Measurements from ENCODE around the gene CCDC182.

Gene CCDC182

GRCh38 chr17:57776366-57776765, 31.3 kb upstream of the CCDC182 start:
- no peak for TF ChIP-seq MAX (IDR thresholded peaks at IDR 0.05; ENCODE audit: low read depth, low read length)
- H3K4me3 ChIP-seq (ENCODE audit: low read depth, low read length), result no peak overlapping the region
- no peak for DNase-seq (ENCODE audit: low read depth)

GRCh38 chr17:57774872-57775271, 29.8 kb upstream of the CCDC182 start:
- no peak for DNase-seq (ENCODE audit: low read depth)
- no peak overlapping the region for H3K4me3 ChIP-seq (ENCODE audit: low read depth, low read length)
- TF ChIP-seq POLR2A (IDR thresholded peaks at IDR 0.05; ENCODE audit: extremely low read depth, insufficient read length) (no peak), MYC (IDR thresholded peaks at IDR 0.05; ENCODE audit: low read depth, low read length) (no peak), MAX (IDR thresholded peaks at IDR 0.05; ENCODE audit: low read depth, low read length) (no peak), CTCF (IDR thresholded peaks at IDR 0.05; ENCODE audit: low read depth, low read length) (no peak)

GRCh38 chr17:57773557-57773956, 28.5 kb upstream of the CCDC182 start:
- DNase-seq (ENCODE audit: low read depth), result peak; percentile 16
- no peak for TF ChIP-seq POLR2A (IDR thresholded peaks at IDR 0.05; ENCODE audit: extremely low read depth, insufficient read length)
- TF ChIP-seq MYC (IDR thresholded peaks at IDR 0.05; ENCODE audit: low read depth, low read length), result no peak
- TF ChIP-seq CTCF (IDR thresholded peaks at IDR 0.05; ENCODE audit: low read depth, low read length), result no peak
- no peak for TF ChIP-seq MAX (IDR thresholded peaks at IDR 0.05; ENCODE audit: low read depth, low read length)
- H3K4me3 ChIP-seq (ENCODE audit: low read depth, low read length), result no peak overlapping the region

- no peak for TF ChIP-seq MYC (IDR thresholded peaks at IDR 0.05; ENCODE audit: low read depth, low read length)
- TF ChIP-seq CTCF (IDR thresholded peaks at IDR 0.05; ENCODE audit: low read depth, low read length), result no peak
- no peak for TF ChIP-seq POLR2A (IDR thresholded peaks at IDR 0.05; ENCODE audit: extremely low read depth, insufficient read length)
- no peak for TF ChIP-seq MAX (IDR thresholded peaks at IDR 0.05; ENCODE audit: low read depth, low read length)
- peak; percentile 15 for DNase-seq (ENCODE audit: low read depth)
Measured at GRCh38 chr17:57772774-57773173, 27.7 kb upstream of the CCDC182 start.

GRCh38 chr17:57767561-57767960, 22.5 kb upstream of the CCDC182 start:
- H3K4me3 ChIP-seq (ENCODE audit: low read depth, low read length), result no peak overlapping the region
- no peak for DNase-seq (ENCODE audit: low read depth)
- TF ChIP-seq MAX (IDR thresholded peaks at IDR 0.05; ENCODE audit: low read depth, low read length), result no peak
- no peak for TF ChIP-seq MYC (IDR thresholded peaks at IDR 0.05; ENCODE audit: low read depth, low read length)
- TF ChIP-seq POLR2A (IDR thresholded peaks at IDR 0.05; ENCODE audit: extremely low read depth, insufficient read length), result no peak
- TF ChIP-seq CTCF (IDR thresholded peaks at IDR 0.05; ENCODE audit: low read depth, low read length), result no peak

More at GRCh38 chr17:57772774-57773173, 27.7 kb upstream of the CCDC182 start:
- no peak overlapping the region for H3K4me3 ChIP-seq (ENCODE audit: low read depth, low read length)

GRCh38 chr17:57766318-57766943, 21.3 kb upstream of the CCDC182 start:
- no peak for DNase-seq (ENCODE audit: low read depth)
- H3K4me3 ChIP-seq (ENCODE audit: low read depth, low read length), result no peak overlapping the region
- no peak for TF ChIP-seq POLR2A (IDR thresholded peaks at IDR 0.05; ENCODE audit: extremely low read depth, insufficient read length)
